SK-N-SH treated with all-trans-retinoic acid at 6 μM for 48 hours (cell line): ENCODE data around the gene RNASEH1.

Experiments
- BACH2 ChIP-seq: fragments of 250-450 bp; sonication (Bioruptor Pico); IDR thresholded peaks from 2 replicates; pipeline ENCODE4 v1.9.0; 2021; ENCODE audit warnings: mild to moderate bottlenecking, borderline replicate concordance
- TOX ChIP-seq: fragments of 250-450 bp; sonication (Bioruptor Pico); IDR thresholded peaks from 2 replicates; pipeline ENCODE4 v1.8.0; 2021; ENCODE audit warnings: mild to moderate bottlenecking, moderate library complexity, borderline replicate concordance
- ZC3H10 ChIP-seq: fragments of 250-450 bp; sonication (Bioruptor Pico); IDR thresholded peaks from 2 replicates; pipeline ENCODE4 v1.5.1; 2021; ENCODE audit warnings: mild to moderate bottlenecking, moderate library complexity

DNA sequence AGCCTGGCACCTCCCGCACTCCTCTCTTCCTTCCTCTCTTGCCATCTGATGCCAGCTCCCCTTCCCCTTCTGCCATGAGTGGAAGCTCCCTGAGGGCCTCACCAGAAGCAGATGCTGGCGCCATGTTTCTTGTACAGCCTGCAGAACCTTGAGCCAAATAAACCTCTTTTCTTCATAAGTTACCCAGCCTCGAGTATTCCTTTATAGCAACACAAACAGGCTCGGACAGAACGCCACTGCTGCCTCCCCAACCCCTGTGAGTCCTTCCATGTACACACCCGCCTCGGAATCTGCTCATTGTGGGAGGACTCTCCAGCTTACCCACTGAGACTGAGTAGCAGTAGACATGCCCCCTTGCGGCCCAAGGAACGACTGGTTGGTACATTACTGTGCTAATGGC is 8.7 kb upstream of the RNASEH1 start:
- TF ChIP-seq TOX (CRISPR knock-in tag) (no peak), BACH2 (CRISPR knock-in tag) (no peak), ZC3H10 (CRISPR knock-in tag) (no peak)
